PC-3 (cell line): ENCODE results near the gene RHOBTB1. TPM values are rescaled to one million over a fixed set of nuclear protein-coding genes. Genes with fewer than 3 reads are reported as not detected.
A peak's percentile ranks its signal among the peaks of the same experiment; 100 is the strongest.

Experiments used
- ATAC-seq: fragments of 200-7000 bp; cut with Tn5 transposase; 2 replicates; pipeline ENCODE4 v1.9.1; 2020; ENCODE audit warnings: mild to moderate bottlenecking, moderate library complexity
- BruUV-seq: library from RNA; stranded (reverse); fragments of 400-500 nt; replicated peaks from 2 replicates; lab custom pipeline; 2021; lab: Mats Ljungman, UMichigan
- CTCF ChIA-PET: fragments of 300-600 bp; sonication (Branson Sonifier 250); formaldehyde crosslinking; loops from one replicate; lab custom pipeline; 2022; ENCODE audit warnings: antibody characterized with exemption; lab: Charles Lee
- POLR2A ChIA-PET: fragments of 300-600 bp; sonication (Branson Sonifier 250); formaldehyde crosslinking; loops from one replicate; lab custom pipeline; 2022; ENCODE audit warnings: antibody characterized with exemption; ENCODE audit not compliant: unreplicated experiment; lab: Charles Lee
- DNase-seq: peaks from one replicate; pipeline ENCODE4 v3.0.0-alpha.2; 2015
- H2AFZ ChIP-seq: fragments of 300-600 bp; sonication (generic); 2 replicates; pipeline ENCODE4 v1.6.0; 2016; ENCODE audit warnings: antibody characterized with exemption, low read length
- H3F3A ChIP-seq: fragments of 300-600 bp; sonication (generic); one replicate; pipeline ENCODE4 v1.6.0; 2017; ENCODE audit warnings: antibody characterized with exemption, low read length, control low read depth, mild to moderate bottlenecking; ENCODE audit not compliant: unreplicated experiment
- H3K27ac ChIP-seq: fragments of 300-600 bp; sonication (generic); 2 replicates; pipeline ENCODE4 v1.5.1; 2016; ENCODE audit warnings: mild to moderate bottlenecking, low read length
- H3K27me3 ChIP-seq: fragments of 300-600 bp; sonication (generic); 2 replicates; pipeline ENCODE4 v1.6.1; 2016; ENCODE audit warnings: low read length, mixed read lengths
- H3K36me3 ChIP-seq: fragments of 300-600 bp; sonication (generic); 2 replicates; pipeline ENCODE4 v1.6.1; 2016; ENCODE audit warnings: low read depth, mixed run types, low read length, mixed read lengths
- H3K4me1 ChIP-seq: fragments of 300-600 bp; sonication (generic); 2 replicates; pipeline ENCODE4 v1.5.1; 2016; ENCODE audit warnings: low read length; ENCODE audit not compliant: insufficient read depth
- H3K4me2 ChIP-seq: fragments of 300-600 bp; sonication (generic); 2 replicates; pipeline ENCODE4 v1.6.0; 2016; ENCODE audit warnings: low read length
- H3K4me3 ChIP-seq: fragments of 300-600 bp; sonication (generic); 2 replicates; pipeline ENCODE4 v1.5.1; 2016; ENCODE audit warnings: mild to moderate bottlenecking, low read length, mixed read lengths
- H3K79me2 ChIP-seq: fragments of 300-600 bp; sonication (generic); 2 replicates; pipeline ENCODE4 v1.6.1; 2017; ENCODE audit warnings: low read length, mixed read lengths
- H3K9ac ChIP-seq: fragments of 300-600 bp; sonication (generic); 2 replicates; pipeline ENCODE4 v1.6.0; 2016; ENCODE audit warnings: mild to moderate bottlenecking, low read length
- H3K9me2 ChIP-seq: fragments of 300-600 bp; sonication (generic); replicated peaks from 2 replicates; pipeline ENCODE4 v1.6.1; 2016; ENCODE audit warnings: mixed run types, low read length, mixed read lengths
- H3K9me3 ChIP-seq: fragments of 300-600 bp; sonication (generic); 2 replicates; pipeline ENCODE4 v1.6.1; 2016; ENCODE audit warnings: low read length, mixed read lengths
- H4K20me1 ChIP-seq: fragments of 300-600 bp; sonication (generic); 2 replicates; pipeline ENCODE4 v1.6.1; 2016; ENCODE audit warnings: low read length, mixed read lengths
- EZH2 ChIP-seq: fragments of 300-600 bp; sonication (generic); IDR thresholded peaks from one replicate; pipeline ENCODE4 v1.6.1; 2017; ENCODE audit warnings: antibody characterized with exemption, mild to moderate bottlenecking, low read length; ENCODE audit not compliant: unreplicated experiment
- EZH2phosphoT487 ChIP-seq: fragments of 300-600 bp; sonication (generic); IDR thresholded peaks from 2 replicates; pipeline ENCODE4 v1.6.1; 2018; ENCODE audit warnings: mild to moderate bottlenecking, antibody characterized with exemption, low read length, borderline replicate concordance
- intact Hi-C: fragments of 100-400 bp; cut with micrococcal nuclease; formaldehyde crosslinking; loops from 2 replicates; pipeline ENCODE4 v1.9.0; 2023
- total RNA-seq: library from RNA; depleted of rRNA; stranded (reverse); fragments of >200 nt; gene quantifications from 2 replicates; pipeline ENCODE4 v1.2.3, GENCODE V29; 2014
- TF ChIP-seq, protein P1 (sequence below): fragments of 300-600 bp; sonication (generic); conservative IDR thresholded peaks from 2 replicates; pipeline ENCODE4 v1.5.1; 2017; ENCODE audit warnings: antibody characterized with exemption, low read depth, mild to moderate bottlenecking, low read length

RHOBTB1 gene
- total RNA-seq, 1 experiment from 2014 or later, result 6.7 TPM

DNA sequence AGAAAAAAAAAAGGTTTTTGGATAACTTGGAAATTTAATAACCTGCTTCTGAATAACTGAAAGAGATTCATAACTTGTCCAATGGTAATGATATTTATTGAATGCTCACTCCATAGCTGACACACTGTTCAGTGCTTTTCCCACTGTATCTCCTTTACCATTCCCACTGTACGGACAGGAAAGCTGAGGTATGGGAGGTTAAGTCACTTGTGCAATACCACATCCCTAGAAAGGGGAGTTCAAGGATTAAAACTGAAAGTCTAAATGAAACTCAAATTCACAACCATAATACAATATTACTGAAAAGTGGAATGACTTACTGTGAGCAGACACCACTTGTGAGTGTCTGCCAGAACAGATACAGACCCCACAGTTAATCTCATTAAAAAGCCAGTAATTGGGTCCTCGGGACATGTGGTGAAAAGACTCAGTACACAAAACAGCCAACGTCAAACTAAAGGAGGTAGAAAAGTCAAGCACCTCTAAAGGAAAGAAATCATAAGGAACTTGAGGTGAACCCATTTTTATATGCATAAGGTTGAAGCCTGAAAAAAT lies 13.8 kb upstream of the RHOBTB1 start:
- Histone ChIP-seq H3K4me1 (peaks cover 20% of the 10 kb centered on the region), H3K27ac (no peak overlapping the region), H3K9ac (no peak overlapping the region), H3K27me3 (no peaks in the 10 kb centered on the region), H3K4me3 (no peak overlapping the region), H3K4me2 (no peak overlapping the region), H4K20me1 (no peaks in the 10 kb centered on the region), H3K9me3 (no peaks in the 10 kb centered on the region), H3K9me2 (no peaks in the 10 kb centered on the region), H3K79me2 (no peaks in the 10 kb centered on the region), H2AFZ (no peak overlapping the region), H3F3A (no peaks in the 10 kb centered on the region), H3K36me3 (no peaks in the 10 kb centered on the region)
- no TSS peak for BruUV-seq
- ChIA-PET CTCF (no interaction called here), POLR2A (no interaction called here)
- no peak for DNase-seq
- TF ChIP-seq EZH2phosphoT487 (no peak), EZH2 (no peak)
- TF ChIP-seq, protein P1, sequence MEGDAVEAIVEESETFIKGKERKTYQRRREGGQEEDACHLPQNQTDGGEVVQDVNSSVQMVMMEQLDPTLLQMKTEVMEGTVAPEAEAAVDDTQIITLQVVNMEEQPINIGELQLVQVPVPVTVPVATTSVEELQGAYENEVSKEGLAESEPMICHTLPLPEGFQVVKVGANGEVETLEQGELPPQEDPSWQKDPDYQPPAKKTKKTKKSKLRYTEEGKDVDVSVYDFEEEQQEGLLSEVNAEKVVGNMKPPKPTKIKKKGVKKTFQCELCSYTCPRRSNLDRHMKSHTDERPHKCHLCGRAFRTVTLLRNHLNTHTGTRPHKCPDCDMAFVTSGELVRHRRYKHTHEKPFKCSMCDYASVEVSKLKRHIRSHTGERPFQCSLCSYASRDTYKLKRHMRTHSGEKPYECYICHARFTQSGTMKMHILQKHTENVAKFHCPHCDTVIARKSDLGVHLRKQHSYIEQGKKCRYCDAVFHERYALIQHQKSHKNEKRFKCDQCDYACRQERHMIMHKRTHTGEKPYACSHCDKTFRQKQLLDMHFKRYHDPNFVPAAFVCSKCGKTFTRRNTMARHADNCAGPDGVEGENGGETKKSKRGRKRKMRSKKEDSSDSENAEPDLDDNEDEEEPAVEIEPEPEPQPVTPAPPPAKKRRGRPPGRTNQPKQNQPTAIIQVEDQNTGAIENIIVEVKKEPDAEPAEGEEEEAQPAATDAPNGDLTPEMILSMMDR, result no peak
- ATAC-seq, result no peak
- intact Hi-C loops, result no loop called here

DNA sequence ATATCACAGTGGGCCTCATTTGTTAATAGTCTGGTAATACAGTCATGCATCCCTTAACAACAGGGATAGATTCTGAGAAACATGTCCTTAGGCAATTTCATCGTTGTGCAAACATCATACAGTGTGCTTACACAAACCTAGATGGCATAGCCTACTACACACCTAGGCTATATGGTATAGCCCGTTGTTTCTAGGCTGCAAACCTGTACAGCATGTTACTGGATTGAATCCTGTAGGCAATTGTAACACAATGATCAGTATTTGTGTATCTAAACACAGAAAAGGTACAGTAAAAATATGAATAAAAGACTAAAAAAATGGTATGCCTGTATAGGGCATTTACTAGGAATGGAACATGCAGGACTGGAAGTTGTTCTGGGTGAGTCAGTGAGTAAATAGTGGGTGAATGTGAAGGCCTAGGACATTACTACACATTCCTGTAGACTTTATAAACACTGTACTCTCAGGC lies 12.0 kb upstream of the RHOBTB1 start:
- no peaks in the 10 kb centered on the region for H3K79me2 ChIP-seq

DNA sequence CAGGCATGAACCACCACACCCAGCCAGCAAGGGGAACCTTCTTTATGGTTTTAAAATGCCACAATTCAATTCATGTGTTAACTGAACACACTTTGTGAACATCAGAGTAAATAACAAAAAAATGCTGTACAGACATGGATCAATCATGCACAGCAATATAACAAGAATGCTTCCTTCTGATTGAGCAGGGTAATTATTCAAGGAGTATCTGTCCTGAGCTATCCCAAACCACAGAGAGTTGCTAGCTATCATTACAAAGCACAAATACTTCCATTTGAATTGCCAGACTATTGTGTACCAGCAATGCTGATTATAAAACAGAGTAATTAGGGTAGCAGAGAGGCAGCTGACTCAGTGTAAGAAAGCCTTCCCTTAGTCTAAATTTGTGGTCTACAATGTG lies 11.3 kb upstream of the RHOBTB1 start:
- ATAC-seq, result no peak
- H3K4me1 ChIP-seq, result peaks cover 18% of the 10 kb centered on the region
- H3K4me2 ChIP-seq, result peak overlapping the region; percentile 68
- H3K27ac ChIP-seq, result peak overlapping the region; percentile 56
- DNase-seq, result no peak
- H3K36me3 ChIP-seq, result no peaks in the 10 kb centered on the region
- no TSS peak for BruUV-seq
- CTCF ChIA-PET, result no interaction called here
- no peaks in the 10 kb centered on the region for H3K9me3 ChIP-seq
- no peaks in the 10 kb centered on the region for H3K79me2 ChIP-seq
- H3K4me3 ChIP-seq, result no peak overlapping the region
- no peak overlapping the region for H2AFZ ChIP-seq
- H4K20me1 ChIP-seq, result no peaks in the 10 kb centered on the region
- no peaks in the 10 kb centered on the region for H3F3A ChIP-seq
- TF ChIP-seq EZH2 (no peak), EZH2phosphoT487 (no peak)
- TF ChIP-seq, protein P1, result no peak
- H3K9ac ChIP-seq, result no peak overlapping the region
- POLR2A ChIA-PET, result no interaction called here
- intact Hi-C loops, result no loop called here
- H3K9me2 ChIP-seq, result no peaks in the 10 kb centered on the region
- H3K27me3 ChIP-seq, result no peaks in the 10 kb centered on the region

More for the DNA sequence above, 12.0 kb upstream of the RHOBTB1 start:
- ChIA-PET POLR2A (no interaction called here), CTCF (no interaction called here)
- DNase-seq (peak; percentile 97), ATAC-seq (peak; percentile 100)
- Histone ChIP-seq H3K27ac (peak overlapping the region; percentile 56), H3K9me2 (no peaks in the 10 kb centered on the region), H3K4me3 (peak overlapping the region; percentile 21; the same call in 1 of the 2 replicates), H3F3A (no peaks in the 10 kb centered on the region), H3K4me1 (peaks cover 18% of the 10 kb centered on the region), H3K36me3 (no peaks in the 10 kb centered on the region), H2AFZ (peak overlapping the region; percentile 35; the same call in 1 of the 2 replicates), H3K27me3 (no peaks in the 10 kb centered on the region), H3K9me3 (no peaks in the 10 kb centered on the region), H3K4me2 (peak overlapping the region; percentile 68), H4K20me1 (no peaks in the 10 kb centered on the region), H3K9ac (no peak overlapping the region)
- no TSS peak for BruUV-seq
- TF ChIP-seq EZH2, result no peak
- TF ChIP-seq, protein P1, result no peak
- no peak for TF ChIP-seq EZH2phosphoT487
- intact Hi-C loops, result loop anchor here (1.0 kb wide), 1 partner anchor 8 kb away; no protein-coding TSS in a partner anchor
